Measurements from ENCODE around the gene AVP.
A peak's percentile ranks its signal among the peaks of the same experiment; 100 is the strongest.

AVP gene

DNA sequence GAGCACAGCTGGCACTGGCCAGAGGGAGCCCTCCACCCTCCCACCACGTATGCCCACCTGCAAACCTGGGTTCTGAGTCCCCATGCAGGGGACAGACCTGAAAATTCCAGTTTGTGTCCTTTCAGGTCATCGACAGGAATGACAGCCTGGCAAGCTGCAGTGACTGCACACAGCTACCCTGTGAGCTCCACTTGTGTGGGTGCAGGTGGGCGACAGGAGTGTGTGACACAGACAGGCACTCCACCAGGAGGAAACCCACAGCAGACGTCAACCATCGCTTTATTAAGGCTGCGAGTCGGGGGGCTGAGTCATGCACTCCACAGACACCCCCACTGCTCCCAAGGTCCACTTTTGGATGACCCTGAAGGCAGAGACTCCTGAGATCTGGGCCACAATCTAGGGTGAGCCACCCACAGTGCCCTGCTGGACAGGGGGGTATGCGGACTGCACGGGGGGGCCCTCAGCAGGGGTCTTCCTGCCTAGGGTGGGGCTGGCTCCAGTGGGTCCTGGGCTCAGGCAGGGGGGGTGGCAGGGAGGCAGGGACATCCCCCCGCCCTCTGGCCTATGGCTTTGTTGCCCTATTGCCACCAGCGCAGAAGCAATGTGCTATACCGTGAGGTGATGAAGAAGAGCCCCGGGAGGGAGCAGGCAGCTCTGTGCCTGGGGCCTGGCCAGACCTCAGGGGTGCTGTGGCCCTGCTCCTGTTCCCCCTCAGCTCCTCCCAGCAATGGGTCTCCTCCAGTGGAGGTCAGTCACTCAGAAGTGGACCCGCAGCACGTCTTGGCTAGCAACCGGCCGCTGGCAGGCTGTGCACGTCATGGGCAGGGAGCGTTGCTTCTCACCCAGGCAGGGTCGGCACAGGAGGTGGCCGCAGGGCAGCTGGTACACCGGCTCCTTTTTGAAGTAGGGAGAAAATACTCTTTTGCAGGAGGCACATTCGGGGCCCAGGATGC, 25.1 kb upstream of the AVP start:
- no peak for DNase-seq

DNA sequence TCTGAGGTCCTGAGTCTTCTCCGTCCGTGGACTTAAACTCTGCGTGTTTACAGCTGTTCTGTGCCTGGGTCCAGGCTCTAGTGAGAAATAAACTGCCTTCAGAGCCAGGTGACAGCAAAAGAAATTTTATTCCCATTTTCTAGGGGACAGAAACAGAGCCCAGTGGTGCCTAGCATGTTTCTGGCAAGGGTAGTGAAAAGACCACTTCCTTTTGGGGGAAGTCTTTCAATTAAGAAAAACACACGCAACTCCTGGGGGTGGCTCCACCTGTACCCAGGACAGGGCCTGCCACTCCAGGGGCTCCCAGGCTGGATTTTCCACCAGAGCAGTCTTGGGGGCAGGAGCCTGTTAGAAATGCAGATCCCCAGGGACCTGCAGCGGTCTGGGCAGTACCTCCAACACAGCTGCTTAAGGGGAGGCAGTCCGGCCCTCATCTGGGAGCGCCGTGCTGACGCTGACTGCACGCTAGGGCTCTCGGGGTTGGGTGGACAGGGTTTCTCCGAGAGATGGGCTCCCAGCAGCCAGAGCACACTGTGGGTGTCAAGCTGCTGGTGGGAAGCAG, 23.0 kb upstream of the AVP start:
- DNase-seq, result no peak

DNA sequence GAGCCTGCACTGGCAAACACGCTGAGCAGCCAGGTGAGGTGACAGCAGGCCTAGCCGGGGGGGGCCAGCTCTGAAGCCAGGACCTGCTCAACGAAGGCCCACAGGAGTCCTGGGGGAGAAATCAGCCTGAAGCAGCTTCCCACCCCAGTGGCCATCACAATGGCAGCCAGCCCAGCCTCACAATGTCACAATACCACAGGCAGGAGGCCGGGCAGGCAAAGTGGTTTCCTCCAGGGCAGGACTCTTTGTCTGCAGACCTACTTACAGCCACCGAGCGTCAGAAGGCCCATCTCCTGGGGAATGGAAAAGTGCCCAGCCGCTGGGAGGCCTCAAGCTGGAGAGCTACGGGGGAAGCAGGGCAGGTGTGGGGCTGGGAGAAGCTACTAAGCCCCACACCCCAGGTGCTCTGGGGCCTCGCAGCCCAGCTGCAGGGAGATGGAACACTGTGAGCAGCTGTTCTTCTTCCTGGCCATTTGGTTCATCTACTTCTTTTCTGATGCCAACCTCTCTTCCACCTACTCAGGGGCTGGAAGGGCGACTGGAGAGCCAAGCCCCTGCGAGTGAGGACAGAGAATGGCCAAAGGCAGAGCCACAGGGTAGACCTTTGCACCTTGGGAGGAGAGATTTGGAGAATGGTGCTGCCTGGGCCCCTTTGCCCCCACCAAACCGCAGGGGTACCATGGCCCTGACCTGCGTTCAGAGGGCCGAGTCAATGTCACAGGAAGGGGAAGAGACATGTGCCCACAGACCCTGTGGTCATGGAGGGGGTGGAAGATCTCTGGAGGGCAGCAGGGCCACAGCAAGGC, 22.3 kb upstream of the AVP start:
- no peak for DNase-seq

DNA sequence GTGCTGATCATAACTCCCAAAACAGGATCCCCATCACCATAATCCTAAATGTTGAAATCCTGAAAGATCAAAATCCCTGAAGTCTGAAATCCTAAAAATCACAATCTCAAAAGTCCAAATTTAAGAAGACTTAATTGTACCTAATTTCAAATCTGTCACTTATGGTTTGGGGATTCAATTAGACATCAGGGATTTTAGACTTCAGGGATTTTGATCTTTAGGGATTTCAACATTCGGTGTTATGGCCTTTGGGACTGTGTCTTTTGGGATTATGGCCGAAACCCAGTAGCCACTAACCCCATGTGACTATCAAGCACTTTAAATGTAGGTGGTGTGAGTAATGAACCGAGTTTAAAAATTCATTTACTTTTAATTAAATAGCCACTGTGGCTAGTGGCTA, 21.7 kb upstream of the AVP start:
- DNase-seq, result no peak

DNA sequence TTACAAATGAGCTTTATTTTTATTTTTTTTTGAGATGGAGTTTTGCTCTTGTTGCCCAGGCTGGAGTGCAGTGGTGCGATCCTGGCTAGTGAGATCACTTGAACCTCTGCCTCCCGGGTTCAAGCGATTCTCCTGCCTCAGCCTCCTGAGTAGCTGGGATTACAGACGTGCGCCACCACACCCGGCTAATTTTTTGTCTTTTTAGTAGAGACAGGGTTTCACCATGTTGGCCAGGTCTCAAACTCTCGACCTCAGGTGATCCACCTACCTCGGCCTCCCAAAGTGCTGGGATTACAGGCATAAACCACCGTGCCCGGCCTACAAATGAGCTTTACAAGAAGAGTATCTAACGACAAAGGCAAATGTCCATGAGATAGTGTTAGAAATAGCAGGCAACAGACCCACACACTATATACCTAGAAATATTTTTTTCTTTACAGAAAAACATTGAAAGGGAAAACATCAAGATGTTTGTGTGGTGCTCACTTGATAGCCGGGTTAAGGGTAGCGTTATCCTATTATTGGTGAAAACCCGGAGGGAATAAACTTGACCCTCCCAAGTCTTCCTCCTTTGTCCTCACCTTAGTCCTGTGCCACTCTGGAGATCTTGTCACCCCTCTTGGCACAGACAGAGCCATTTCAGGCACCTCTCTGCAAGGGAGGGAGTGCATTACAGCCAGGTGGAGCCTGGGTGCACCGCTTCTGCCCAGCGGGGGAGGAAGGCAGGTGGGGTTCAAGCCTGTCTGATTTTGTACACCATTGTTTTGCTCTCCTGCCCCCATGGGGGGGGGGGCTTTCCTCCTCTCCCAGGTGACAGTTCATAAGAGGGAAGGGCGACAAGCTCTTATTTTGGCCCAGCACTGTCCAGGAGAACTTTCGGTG, 21.0 kb upstream of the AVP start:
- no peak for DNase-seq

DNA sequence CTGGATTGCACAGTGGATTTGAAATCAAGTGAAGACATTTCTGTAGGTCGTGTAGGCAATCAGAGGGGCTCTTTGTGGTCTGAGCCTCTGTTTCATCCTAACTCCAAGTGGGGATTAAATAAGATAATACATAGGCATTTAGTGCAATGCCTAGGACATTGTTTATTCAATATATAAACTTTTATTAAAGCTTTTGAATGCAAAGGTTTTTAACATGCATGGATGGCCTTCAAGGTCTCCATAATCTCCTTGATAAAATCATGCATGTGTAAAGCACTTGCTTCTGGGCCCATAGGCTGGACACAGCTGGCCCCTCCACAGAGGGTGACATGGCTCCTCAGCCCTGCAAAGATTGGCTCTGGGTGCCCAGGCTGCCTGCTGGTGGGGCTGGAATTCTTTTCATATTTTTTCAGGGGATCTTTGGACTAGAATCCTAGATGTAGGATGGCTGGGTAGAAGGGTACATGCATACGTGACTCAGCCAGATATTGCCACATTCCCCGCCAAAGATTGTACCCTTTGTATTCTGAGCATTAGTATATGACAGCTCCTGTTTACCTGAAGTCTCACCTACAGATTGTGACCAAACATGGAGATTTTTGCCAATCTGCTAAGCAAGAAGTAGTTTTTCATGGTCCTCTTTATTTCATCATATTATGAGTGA, 19.0 kb upstream of the AVP start:
- DNase-seq, result no peak

DNA sequence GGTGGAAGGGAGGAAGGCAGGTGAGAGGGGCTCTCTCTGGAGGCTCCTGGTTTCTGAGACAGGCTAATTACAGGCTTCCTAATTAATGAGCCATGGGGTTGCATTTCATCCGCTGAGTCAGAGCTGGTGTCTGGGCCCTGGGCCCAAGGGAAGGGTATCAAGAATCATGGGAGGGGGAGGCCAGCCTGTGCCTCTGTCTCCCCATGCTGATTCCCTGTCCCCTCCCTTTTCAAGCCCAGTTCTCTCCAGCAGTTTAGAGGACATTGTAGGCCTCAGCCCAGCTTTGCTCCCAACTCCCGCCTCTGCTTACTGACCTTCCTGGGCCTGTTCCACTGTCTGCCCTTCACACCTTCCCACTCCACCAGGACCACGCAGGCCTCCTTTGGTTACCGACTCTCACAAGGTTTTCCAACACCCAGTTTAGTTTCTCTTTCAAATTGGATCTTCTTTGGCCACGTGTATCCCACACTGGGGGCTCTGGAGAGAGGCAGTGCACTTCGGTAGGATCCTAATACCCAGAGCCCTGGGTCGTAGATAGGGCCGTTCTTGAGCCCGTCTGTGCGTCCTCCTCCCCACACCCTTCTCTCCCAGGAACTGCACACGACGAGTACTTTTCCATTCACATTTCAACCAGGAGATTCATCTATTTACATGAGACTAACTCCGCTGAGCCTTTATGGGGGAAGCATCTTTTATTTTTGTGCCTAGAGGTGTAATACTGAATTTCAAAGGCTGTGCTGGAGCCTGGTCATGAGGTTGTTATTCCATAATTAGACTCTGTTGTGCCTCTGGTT, 18.2 kb upstream of the AVP start:
- DNase-seq, result no peak

DNA sequence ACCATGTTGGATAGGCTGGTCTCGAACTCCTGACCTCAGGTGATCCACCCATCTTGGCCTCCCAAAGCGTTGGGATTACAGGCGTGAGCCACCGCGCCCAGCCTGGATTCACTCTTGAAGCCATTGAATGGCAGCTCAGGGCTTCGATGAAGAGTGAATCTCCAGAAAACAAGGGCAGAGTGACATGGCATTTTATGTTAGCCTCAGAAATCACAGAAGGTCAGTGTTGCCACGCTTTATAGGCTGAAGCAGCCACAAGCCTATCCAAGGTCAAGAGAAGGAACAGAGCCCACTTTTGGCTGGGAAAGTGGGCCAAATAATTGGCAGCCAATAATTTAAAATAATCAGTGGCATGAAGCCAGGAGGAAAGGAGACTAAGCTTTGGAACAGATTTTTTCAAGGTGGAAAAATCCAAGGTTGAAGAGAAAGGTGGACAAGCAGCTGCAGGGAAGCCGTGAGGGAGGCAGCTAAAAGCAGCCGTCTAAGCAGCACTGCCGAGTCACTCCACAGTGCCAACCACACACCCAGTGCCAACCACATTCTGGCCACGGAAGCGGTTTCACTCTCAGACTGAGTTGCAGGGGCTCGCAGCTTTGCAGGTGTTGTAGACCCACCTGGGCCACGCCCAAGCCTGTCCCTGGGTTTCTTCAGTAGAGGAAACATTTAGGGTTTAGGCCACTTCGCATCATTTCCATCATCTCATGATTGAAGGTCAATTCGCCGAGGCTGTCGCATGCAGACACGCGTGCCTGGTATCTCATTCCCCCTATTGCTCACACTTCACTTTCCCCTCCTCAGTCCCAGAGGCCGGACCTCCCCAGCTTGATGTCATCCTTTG, 17.4 kb upstream of the AVP start:
- no peak for DNase-seq

DNA sequence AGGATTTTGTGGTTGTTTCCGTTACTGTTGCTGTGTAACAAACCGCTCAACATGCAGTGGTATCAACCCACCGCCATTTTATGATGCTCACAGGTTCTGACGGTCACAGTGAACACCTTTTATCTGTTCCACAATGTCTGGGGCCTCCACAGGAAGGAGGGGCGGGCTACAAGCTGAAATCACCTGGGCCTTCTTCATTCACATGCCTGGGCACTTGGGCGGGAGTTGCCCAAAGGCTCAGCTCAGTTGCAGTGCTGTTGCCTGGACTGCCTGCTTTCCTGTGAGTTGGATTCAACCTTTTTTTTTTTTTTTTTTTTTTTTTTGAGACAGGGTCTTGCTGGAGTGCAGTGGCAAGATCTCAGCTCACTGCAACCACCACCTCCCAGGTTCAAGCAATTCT, 16.7 kb upstream of the AVP start:
- DNase-seq, result no peak

DNA sequence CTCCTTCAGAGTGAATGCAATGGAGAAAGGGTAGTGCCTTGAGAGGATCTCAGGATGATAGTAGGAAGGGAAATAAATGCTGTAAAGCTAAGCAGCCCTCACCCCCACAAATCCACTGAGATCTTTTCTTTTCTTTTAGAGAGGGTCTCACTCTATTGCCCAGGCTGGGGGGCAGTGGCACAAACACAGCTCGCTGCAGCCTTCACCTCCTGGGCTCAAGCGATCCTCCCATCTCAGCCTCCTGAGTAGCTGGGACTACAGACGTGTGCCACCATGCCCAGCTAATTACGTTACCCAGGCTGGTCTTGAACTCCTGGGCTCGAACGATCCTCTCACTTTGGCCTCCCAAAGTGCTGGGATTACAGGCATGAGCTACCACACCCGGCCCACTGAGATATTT, 16.0 kb upstream of the AVP start:
- DNase-seq, result no peak

DNA sequence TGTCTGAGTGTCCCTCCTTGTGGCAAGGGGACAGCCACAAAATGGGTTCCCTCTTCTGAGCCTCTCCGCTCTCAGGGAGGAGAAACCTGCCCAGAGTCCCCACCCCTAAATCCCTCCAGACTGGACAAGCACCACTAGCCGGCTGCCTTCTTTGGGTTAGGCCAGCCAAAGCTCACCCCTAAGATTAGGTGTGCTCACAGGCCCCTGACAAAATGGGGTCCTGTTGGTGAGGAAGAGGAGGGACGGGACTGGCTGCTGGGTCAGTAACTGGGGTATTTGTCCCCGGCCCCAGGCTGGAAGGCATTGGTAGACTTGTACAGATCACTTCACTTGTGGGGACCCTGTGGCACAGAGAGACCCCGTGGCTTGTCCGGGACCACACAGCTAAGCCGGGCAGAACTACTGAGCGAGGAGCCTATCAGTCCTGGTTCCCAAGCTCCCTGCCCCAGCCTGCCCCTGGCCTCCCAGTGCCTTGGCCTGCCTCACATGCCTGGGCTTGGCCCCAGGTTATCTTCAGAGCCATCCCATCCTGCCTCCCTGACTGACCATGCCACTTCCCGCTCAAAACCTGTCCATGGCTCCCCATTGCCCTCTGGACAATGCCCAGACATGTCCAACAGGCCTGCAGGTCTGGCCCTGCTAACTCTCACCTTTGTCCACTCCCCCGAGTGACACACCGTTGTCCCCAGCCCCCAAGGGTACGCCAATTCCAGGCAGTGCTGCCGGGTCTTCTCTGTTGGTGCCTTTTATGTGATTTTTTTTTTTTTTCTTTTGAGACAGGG, 10.5 kb upstream of the AVP start:
- DNase-seq, result no peak

DNA sequence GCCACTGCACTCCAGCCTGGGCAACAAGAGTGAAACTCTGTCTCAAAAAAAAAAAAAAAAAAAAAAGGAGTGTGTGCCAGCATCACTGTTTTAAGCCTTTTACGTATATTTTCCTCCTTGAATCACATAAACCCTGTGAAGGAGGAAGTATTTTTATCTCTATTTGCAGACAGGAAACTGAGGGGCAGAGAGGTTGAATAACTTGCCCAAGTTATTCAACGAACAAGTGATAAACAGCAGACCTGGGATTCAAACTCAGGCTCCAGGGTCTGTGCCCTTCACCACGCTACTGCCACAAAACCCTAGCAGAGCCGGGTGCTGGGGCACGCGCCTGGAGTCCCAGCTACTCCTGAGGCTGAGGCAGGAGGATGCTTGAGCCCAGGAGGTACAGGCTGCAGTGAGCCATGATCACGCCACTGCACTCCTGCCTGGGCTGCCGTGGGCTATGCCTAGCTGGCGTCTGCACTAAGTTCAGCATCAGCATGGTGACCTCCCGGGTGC, 9.4 kb upstream of the AVP start:
- DNase-seq, result peak; percentile 95

DNA sequence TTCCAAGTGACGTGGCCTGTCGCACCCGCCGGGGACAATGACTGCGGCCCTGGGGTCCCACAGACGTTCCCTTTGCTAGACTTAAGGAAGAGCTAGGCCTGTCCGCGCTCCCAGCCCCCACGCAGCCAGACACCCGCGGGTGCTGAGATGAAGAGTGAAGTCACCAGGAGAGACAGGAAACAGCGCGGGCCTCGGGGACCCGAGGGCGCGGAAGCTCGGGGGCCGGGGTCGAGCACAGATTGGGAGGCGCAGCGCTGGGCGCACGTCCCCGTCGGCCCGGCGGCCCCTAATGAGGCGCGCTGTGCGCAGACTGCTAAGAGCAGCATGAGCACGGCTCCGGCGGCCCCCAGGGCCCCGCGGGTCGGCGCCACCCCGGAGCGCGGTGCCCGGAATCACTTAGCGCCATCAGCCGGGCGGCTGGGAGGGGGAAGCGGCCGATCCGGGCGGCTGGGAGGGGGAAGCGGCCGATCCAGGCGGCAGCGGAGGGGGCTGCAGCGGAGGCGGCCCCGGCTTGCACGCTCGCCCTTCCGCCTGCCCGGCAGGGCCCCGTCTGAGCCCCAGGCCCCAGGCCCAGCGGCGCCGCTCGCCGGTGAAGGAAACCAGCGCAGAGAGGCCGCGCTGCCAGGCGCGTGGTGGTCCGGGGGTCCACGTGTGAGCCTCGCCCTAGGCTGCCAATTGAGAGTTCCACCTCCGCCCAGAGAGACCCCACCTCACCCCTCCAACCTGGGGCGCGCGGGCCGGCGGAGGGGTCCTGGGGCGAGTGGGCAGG, 8.3 kb upstream of the AVP start:
- no peak for DNase-seq

DNA sequence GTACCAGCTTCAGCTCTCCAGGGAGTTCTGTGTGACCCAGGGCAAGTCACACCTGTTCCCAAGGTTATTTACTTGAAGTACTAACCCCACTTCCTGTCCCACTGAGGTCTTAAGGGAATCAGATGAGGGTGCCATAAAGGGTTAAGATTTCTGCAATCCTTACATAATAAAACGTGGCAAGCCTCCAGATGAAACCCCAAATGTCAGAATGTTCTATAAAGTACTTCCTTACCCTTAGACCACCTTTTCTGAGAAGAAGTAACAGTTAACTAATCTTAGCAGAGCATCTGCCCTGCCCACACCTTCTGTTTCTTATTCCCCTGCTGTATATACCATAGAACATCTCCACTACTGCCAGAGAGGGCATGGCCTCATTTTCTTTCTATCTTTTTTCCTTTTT, 6.0 kb upstream of the AVP start:
- peak; percentile 83 for DNase-seq

DNA sequence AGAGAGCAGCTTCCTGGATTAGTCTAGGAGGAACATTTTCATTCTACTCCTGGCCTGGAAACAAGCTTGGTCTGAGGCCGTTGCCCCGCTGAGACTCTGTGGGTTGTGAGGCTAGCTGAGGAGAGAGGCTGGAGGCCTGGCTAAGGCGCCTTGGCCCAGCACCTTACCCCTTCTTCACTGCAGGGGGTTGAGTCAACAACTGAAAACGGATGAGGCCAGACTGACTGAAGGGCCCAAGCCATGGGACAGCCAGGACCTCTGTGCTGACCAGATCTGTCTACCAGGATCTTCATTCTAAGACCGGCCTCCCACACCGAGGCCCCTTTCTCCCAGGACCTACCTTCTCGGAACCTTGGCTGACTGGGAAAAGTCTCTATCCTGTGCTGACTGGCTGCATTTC, 3.5 kb upstream of the AVP start:
- DNase-seq, result no peak

DNA sequence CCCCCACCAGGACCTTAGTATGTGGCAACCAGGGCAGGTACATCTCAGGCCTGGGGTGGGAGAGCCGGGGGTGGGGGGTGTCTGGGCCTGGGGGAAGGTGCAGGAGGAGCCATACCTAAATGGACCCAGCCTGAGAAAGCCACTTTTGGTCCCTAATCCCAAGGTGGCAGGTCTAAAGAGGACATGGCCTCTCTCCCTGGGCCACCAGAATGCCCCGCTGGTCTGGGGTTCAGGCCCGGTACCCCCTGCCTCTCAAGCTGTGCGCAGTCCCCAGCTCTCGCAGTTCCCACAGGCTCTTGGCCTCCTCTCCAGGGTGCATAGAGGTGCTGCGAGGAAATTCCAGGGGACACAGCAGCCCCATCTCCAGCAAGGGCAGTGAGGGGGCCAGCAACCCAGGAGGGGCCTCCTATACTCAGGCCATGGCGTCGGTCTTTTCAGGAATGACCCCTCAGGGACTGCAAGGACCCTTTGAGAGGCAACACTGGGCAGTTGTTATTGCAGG, 1.1 kb upstream of the AVP start:
- DNase-seq, result no peak

DNA sequence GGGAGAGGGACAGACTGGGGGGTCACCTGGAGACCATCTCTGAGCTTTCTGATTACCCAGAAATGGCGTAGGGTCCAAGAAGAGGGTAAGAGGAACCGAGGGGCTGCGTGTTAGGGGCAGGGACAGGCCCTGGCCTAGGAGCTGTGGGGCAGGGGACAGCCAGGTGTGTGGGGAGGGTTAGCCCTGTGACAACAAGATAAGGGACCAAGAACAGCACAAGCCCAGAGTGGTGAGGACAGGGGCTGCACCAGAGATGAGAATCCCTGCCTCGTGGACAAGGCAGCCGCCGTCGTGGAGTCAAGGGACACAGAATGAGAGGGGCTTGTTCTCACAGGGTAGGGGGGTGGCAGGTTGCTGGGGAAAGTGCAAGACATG, 449 bp upstream of the AVP start:
- no peak for DNase-seq
